WTC11 (cell line): Measurements from ENCODE around the gene HLA-DOB. TPM values are rescaled to one million over a fixed set of nuclear protein-coding genes. Genes with fewer than 3 reads are reported as not detected.

Source experiments
- ATAC-seq: fragments of 200-7000 bp; cut with Tn5 transposase; 2 replicates; pipeline ENCODE4 v1.10.0; 2021; ENCODE audit warnings: mild to moderate bottlenecking, moderate library complexity
- CTCF ChIA-PET: fragments of 300-600 bp; sonication (Branson Sonifier 250); formaldehyde crosslinking; loops from one replicate; lab custom pipeline; 2021; ENCODE audit warnings: antibody characterized with exemption; lab: Charles Lee
- POLR2A ChIA-PET: fragments of 350-600 bp; sonication (Branson Sonifier 250); formaldehyde crosslinking; loops from one replicate; lab custom pipeline; 2021; ENCODE audit warnings: antibody characterized with exemption; lab: Charles Lee
- DNase-seq: peaks from one replicate; pipeline ENCODE4 v3.0.0; 2021; ENCODE audit warnings: low spot score
- H3K27ac Mint-ChIP-seq: 2 replicates; pipeline ENCODE4 v1.8.0; 2021; ENCODE audit warnings: mixed read lengths
- H3K27me3 Mint-ChIP-seq: 2 replicates; pipeline ENCODE4 v1.8.0; 2021; ENCODE audit warnings: low read depth, mild to moderate bottlenecking, moderate library complexity, mixed read lengths
- H3K36me3 Mint-ChIP-seq: 2 replicates; pipeline ENCODE4 v1.8.0; 2021; ENCODE audit warnings: mixed read lengths
- H3K4me1 Mint-ChIP-seq: 2 replicates; pipeline ENCODE4 v1.8.0; 2022; ENCODE audit warnings: mixed read lengths
- H3K4me3 Mint-ChIP-seq: 2 replicates; pipeline ENCODE4 v1.8.0; 2021; ENCODE audit warnings: mild to moderate bottlenecking, moderate library complexity, mixed read lengths
- H3K9me3 Mint-ChIP-seq: 2 replicates; pipeline ENCODE4 v1.8.0; 2021; ENCODE audit warnings: mixed read lengths
- ELF4 ChIP-seq: sonication (generic); formaldehyde crosslinking; IDR thresholded peaks from 2 replicates; pipeline ENCODE4 v1.8.1; 2022; ENCODE audit warnings: low read depth, mild to moderate bottlenecking, moderate library complexity, missing genetic modification reagents
- ETV6 ChIP-seq: sonication (generic); formaldehyde crosslinking; IDR thresholded peaks from 2 replicates; pipeline ENCODE4 v1.8.1; 2022; ENCODE audit warnings: mild to moderate bottlenecking, missing genetic modification reagents
- GABPB1 ChIP-seq: sonication (generic); formaldehyde crosslinking; IDR thresholded peaks from 2 replicates; pipeline ENCODE4 v1.8.1; 2023; ENCODE audit warnings: mild to moderate bottlenecking, missing genetic modification reagents
- GTF2I ChIP-seq: fragments of 250-450 bp; sonication (Bioruptor Pico); conservative IDR thresholded peaks from 2 replicates; pipeline ENCODE4 v1.4.0; 2021; ENCODE audit warnings: mild to moderate bottlenecking
- JAZF1 ChIP-seq: fragments of 250-450 bp; sonication (Bioruptor Pico); IDR thresholded peaks from 2 replicates; pipeline ENCODE4 v1.9.0; 2021; ENCODE audit warnings: moderate library complexity, mild to moderate bottlenecking, inconsistent platforms
- KAT7 ChIP-seq: sonication (generic); formaldehyde crosslinking; IDR thresholded peaks from 2 replicates; pipeline ENCODE4 v1.8.1; 2023; ENCODE audit warnings: missing genetic modification reagents, mild to moderate bottlenecking, borderline replicate concordance
- MXD4 ChIP-seq: fragments of 250-450 bp; sonication (Bioruptor Pico); IDR thresholded peaks from 2 replicates; pipeline ENCODE4 v1.8.0; 2021; ENCODE audit warnings: mild to moderate bottlenecking, moderate library complexity, borderline replicate concordance
- PRRX2 ChIP-seq: fragments of 250-450 bp; sonication (Bioruptor Pico); IDR thresholded peaks from 2 replicates; pipeline ENCODE4 v1.8.0; 2021; ENCODE audit warnings: mild to moderate bottlenecking
- RELA ChIP-seq: sonication (generic); formaldehyde crosslinking; IDR thresholded peaks from 2 replicates; pipeline ENCODE4 v1.8.1; 2022; ENCODE audit warnings: missing genetic modification reagents, mild to moderate bottlenecking, borderline replicate concordance
- SMAD4 ChIP-seq: sonication (generic); formaldehyde crosslinking; IDR thresholded peaks from 2 replicates; pipeline ENCODE4 v1.8.0; 2022; ENCODE audit warnings: mild to moderate bottlenecking, missing genetic modification reagents
- ZNF121 ChIP-seq: sonication (generic); formaldehyde crosslinking; IDR thresholded peaks from 2 replicates; pipeline ENCODE4 v1.8.0; 2023; ENCODE audit warnings: missing genetic modification reagents
- ZNF219 ChIP-seq: sonication (generic); formaldehyde crosslinking; IDR thresholded peaks from 2 replicates; pipeline ENCODE4 v1.8.0; 2023; ENCODE audit warnings: missing genetic modification reagents, mild to moderate bottlenecking, borderline replicate concordance
- ZNF396 ChIP-seq: fragments of 250-450 bp; sonication (Bioruptor Pico); IDR thresholded peaks from 2 replicates; pipeline ENCODE4 v1.8.0; 2021; ENCODE audit warnings: mild to moderate bottlenecking, moderate library complexity, borderline replicate concordance
- total RNA-seq: library from RNA; stranded (reverse); gene quantifications from 3 replicates; pipeline ENCODE4 v1.2.3, GENCODE V29; 2021
- TF ChIP-seq, protein P1 (sequence below): fragments of 250-450 bp; sonication (Bioruptor Pico); IDR thresholded peaks from 2 replicates; pipeline ENCODE4 v1.9.0; 2021; ENCODE audit warnings: mild to moderate bottlenecking, borderline replicate concordance
- TF ChIP-seq, protein P2 (sequence below): sonication (generic); formaldehyde crosslinking; IDR thresholded peaks from 2 replicates; pipeline ENCODE4 v1.8.0; 2023; ENCODE audit warnings: mild to moderate bottlenecking, missing genetic modification reagents
- TF ChIP-seq, protein P3 (sequence below): sonication (generic); formaldehyde crosslinking; IDR thresholded peaks from 2 replicates; pipeline ENCODE4 v1.8.1; 2022; ENCODE audit warnings: missing genetic modification reagents, borderline replicate concordance
- TF ChIP-seq, protein P4 (sequence below): fragments of 250-450 bp; sonication (Bioruptor Pico); IDR thresholded peaks from 2 replicates; pipeline ENCODE4 v1.8.0; 2021; ENCODE audit warnings: mild to moderate bottlenecking

Gene HLA-DOB
- total RNA-seq, 1 experiment from 2014 or later: 0.15 TPM

DNA sequence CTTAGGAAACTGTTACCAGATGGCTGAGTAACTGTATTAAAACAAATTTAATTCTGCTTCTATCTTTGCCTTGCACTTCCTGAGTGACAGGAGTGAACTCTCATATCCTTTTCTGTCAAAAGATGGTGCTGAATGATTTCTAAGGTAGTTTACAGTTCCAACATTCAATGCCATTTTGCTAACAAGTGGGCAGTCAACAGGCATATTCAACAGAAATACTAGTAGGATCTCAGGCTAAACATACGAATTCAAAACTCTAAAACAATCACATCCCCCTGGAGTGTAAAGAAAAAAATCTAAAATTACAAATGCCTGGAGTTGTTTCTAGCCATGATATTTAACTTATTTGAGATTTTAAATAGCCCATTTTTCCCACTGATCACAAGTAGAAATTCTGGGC, 43.9 kb upstream of the HLA-DOB start (continued):
- TF ChIP-seq, protein P1, sequence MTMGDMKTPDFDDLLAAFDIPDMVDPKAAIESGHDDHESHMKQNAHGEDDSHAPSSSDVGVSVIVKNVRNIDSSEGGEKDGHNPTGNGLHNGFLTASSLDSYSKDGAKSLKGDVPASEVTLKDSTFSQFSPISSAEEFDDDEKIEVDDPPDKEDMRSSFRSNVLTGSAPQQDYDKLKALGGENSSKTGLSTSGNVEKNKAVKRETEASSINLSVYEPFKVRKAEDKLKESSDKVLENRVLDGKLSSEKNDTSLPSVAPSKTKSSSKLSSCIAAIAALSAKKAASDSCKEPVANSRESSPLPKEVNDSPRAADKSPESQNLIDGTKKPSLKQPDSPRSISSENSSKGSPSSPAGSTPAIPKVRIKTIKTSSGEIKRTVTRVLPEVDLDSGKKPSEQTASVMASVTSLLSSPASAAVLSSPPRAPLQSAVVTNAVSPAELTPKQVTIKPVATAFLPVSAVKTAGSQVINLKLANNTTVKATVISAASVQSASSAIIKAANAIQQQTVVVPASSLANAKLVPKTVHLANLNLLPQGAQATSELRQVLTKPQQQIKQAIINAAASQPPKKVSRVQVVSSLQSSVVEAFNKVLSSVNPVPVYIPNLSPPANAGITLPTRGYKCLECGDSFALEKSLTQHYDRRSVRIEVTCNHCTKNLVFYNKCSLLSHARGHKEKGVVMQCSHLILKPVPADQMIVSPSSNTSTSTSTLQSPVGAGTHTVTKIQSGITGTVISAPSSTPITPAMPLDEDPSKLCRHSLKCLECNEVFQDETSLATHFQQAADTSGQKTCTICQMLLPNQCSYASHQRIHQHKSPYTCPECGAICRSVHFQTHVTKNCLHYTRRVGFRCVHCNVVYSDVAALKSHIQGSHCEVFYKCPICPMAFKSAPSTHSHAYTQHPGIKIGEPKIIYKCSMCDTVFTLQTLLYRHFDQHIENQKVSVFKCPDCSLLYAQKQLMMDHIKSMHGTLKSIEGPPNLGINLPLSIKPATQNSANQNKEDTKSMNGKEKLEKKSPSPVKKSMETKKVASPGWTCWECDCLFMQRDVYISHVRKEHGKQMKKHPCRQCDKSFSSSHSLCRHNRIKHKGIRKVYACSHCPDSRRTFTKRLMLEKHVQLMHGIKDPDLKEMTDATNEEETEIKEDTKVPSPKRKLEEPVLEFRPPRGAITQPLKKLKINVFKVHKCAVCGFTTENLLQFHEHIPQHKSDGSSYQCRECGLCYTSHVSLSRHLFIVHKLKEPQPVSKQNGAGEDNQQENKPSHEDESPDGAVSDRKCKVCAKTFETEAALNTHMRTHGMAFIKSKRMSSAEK: no peak
- TF ChIP-seq GABPB1 (no peak), ETV6 (no peak), RELA (no peak), MXD4 (CRISPR knock-in tag) (no peak)
- TF ChIP-seq, protein P2, sequence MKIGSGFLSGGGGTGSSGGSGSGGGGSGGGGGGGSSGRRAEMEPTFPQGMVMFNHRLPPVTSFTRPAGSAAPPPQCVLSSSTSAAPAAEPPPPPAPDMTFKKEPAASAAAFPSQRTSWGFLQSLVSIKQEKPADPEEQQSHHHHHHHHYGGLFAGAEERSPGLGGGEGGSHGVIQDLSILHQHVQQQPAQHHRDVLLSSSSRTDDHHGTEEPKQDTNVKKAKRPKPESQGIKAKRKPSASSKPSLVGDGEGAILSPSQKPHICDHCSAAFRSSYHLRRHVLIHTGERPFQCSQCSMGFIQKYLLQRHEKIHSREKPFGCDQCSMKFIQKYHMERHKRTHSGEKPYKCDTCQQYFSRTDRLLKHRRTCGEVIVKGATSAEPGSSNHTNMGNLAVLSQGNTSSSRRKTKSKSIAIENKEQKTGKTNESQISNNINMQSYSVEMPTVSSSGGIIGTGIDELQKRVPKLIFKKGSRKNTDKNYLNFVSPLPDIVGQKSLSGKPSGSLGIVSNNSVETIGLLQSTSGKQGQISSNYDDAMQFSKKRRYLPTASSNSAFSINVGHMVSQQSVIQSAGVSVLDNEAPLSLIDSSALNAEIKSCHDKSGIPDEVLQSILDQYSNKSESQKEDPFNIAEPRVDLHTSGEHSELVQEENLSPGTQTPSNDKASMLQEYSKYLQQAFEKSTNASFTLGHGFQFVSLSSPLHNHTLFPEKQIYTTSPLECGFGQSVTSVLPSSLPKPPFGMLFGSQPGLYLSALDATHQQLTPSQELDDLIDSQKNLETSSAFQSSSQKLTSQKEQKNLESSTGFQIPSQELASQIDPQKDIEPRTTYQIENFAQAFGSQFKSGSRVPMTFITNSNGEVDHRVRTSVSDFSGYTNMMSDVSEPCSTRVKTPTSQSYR (CRISPR knock-in tag): no peak
- TF ChIP-seq, protein P3, sequence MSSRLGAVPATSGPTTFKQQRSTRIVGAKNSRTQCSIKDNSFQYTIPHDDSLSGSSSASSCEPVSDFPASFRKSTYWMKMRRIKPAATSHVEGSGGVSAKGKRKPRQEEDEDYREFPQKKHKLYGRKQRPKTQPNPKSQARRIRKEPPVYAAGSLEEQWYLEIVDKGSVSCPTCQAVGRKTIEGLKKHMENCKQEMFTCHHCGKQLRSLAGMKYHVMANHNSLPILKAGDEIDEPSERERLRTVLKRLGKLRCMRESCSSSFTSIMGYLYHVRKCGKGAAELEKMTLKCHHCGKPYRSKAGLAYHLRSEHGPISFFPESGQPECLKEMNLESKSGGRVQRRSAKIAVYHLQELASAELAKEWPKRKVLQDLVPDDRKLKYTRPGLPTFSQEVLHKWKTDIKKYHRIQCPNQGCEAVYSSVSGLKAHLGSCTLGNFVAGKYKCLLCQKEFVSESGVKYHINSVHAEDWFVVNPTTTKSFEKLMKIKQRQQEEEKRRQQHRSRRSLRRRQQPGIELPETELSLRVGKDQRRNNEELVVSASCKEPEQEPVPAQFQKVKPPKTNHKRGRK (CRISPR knock-in tag): no peak
- TF ChIP-seq, all 79 proteins: peak for 0

DNA sequence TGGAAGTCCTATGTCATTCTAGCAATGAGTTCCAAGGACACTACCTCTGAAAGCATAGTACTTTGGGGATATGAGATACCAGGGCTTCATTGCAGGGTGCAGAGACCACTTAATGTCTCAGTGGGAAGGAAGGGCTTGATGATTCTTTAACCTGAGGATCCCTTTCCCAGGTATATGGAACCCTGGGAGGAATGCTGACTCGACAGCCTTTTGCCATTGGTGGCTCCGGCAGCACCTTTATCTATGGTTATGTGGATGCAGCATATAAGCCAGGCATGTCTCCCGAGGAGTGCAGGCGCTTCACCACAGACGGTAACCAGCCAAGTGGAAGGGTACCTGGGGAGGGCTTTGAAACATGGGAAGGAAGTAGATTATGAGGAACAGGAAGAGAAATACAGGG, 41.4 kb upstream of the HLA-DOB start:
- H3K27me3 Mint-ChIP-seq: peaks cover 58% of the 10 kb centered on the region
- H3K4me1 Mint-ChIP-seq: peaks cover 13% of the 10 kb centered on the region
- no peak for TF ChIP-seq PRRX2 (CRISPR knock-in tag)
- no peak for TF ChIP-seq KAT7
- TF ChIP-seq ELF4: no peak
- TF ChIP-seq ZNF396: no peak
- no peak for TF ChIP-seq GTF2I
- TF ChIP-seq, protein P2 (CRISPR knock-in tag): no peak
- no peak for TF ChIP-seq SMAD4 (CRISPR knock-in tag)
- TF ChIP-seq, protein P3 (CRISPR knock-in tag): no peak
- TF ChIP-seq, protein P4, sequence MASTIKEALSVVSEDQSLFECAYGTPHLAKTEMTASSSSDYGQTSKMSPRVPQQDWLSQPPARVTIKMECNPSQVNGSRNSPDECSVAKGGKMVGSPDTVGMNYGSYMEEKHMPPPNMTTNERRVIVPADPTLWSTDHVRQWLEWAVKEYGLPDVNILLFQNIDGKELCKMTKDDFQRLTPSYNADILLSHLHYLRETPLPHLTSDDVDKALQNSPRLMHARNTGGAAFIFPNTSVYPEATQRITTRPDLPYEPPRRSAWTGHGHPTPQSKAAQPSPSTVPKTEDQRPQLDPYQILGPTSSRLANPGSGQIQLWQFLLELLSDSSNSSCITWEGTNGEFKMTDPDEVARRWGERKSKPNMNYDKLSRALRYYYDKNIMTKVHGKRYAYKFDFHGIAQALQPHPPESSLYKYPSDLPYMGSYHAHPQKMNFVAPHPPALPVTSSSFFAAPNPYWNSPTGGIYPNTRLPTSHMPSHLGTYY (CRISPR knock-in tag): no peak
- TF ChIP-seq, protein P1: no peak
- no peak for TF ChIP-seq ZNF219 (CRISPR knock-in tag)
- TF ChIP-seq JAZF1 (CRISPR knock-in tag): no peak
- TF ChIP-seq ZNF121 (CRISPR knock-in tag): no peak
- H3K27ac Mint-ChIP-seq: no peak overlapping the region
- ChIA-PET CTCF (interaction anchor here (0.6 to 9.4 kb wide), 7 partner anchors 10 to 108 kb away, joined by 3 to 291 read pairs (median 5); partner anchors contain the start of genes HLA-DMA and TAP2), POLR2A (no interaction called here)
- DNase-seq (no peak), ATAC-seq (no peak)
- H3K36me3 Mint-ChIP-seq: no peaks in the 10 kb centered on the region
- no peaks in the 10 kb centered on the region for H3K9me3 Mint-ChIP-seq
- no peak overlapping the region for H3K4me3 Mint-ChIP-seq
